GM19240 (cell line): Measurements from ENCODE around the gene NFIA.

ENCODE experiments used
- DNase-seq: peaks from one replicate; pipeline ENCODE4 v3.0.0; 2011; ENCODE audit warnings: low spot score; ENCODE audit not compliant: insufficient read length

NFIA gene

GRCh38 chr1:61082311-61083012 lies at the start of gene NFIA:
Gene NFIA, plus strand, starts transcription at chr1:61082561.
- DNase-seq = no peak

- DNase-seq = no peak
Observed at GRCh38 chr1:61035880-61036279, 46.5 kb upstream of the NFIA start.

- DNase-seq = no peak
Observed at GRCh38 chr1:61042466-61043009, 39.8 kb upstream of the NFIA start.

- no peak for DNase-seq
Observed at GRCh38 chr1:61043010-61043820, 39.1 kb upstream of the NFIA start.

- DNase-seq = no peak
Observed at GRCh38 chr1:61046434-61046833, 35.9 kb upstream of the NFIA start.

GRCh38 chr1:61047061-61047460 lies 35.3 kb upstream of the NFIA start:
- DNase-seq = no peak

GRCh38 chr1:61049850-61050540 lies 32.4 kb upstream of the NFIA start:
- peak; percentile 61 for DNase-seq

GRCh38 chr1:61050541-61051442 lies 31.6 kb upstream of the NFIA start:
- DNase-seq = no peak

GRCh38 chr1:61051443-61051718 lies 31.0 kb upstream of the NFIA start:
- DNase-seq = no peak

- no peak for DNase-seq
Observed at GRCh38 chr1:61051719-61052394, 30.5 kb upstream of the NFIA start.

GRCh38 chr1:61052395-61053225 lies 29.8 kb upstream of the NFIA start:
- no peak for DNase-seq

- no peak for DNase-seq
Observed at GRCh38 chr1:61053226-61053711, 29.1 kb upstream of the NFIA start.

- DNase-seq = no peak
Observed at GRCh38 chr1:61053712-61054600, 28.4 kb upstream of the NFIA start.

GRCh38 chr1:61054601-61054993 lies 27.8 kb upstream of the NFIA start:
- DNase-seq = no peak

GRCh38 chr1:61055110-61055614 lies 27.2 kb upstream of the NFIA start:
- DNase-seq = no peak

GRCh38 chr1:61056196-61056572 lies 26.2 kb upstream of the NFIA start:
- no peak for DNase-seq

GRCh38 chr1:61056573-61057439 lies 25.6 kb upstream of the NFIA start:
- DNase-seq = no peak
